Memory B cell (primary cell): ENCODE measurements around the gene RASA3.
"Not testable (repeated sequence)": the region's sequence is repeated elsewhere in the genome, so short reads cannot be mapped to it uniquely, and the experiment has no call there.

Source experiments
- ATAC-seq: fragments of 150-1000 bp; cut with Tn5 transposase; 2 replicates; pipeline ENCODE4 v1.10.0; 2021; ENCODE audit warnings: low read depth, mild to moderate bottlenecking, moderate library complexity
- DNase-seq, 2 donors: peaks; one replicate each; pipeline ENCODE4 v3.0.0; 2022; ENCODE audit warnings: low spot score in 2 of 2
- H3K27ac Mint-ChIP-seq: one replicate; pipeline ENCODE4 v1.8.0; 2022; ENCODE audit warnings: mild to moderate bottlenecking, moderate library complexity, mixed read lengths
- H3K27me3 Mint-ChIP-seq: one replicate; pipeline ENCODE4 v1.8.0; 2022; ENCODE audit warnings: mixed read lengths
- H3K36me3 Mint-ChIP-seq: one replicate; pipeline ENCODE4 v1.8.0; 2022; ENCODE audit warnings: mild to moderate bottlenecking, mixed read lengths
- H3K4me1 Mint-ChIP-seq: one replicate; pipeline ENCODE4 v1.8.0; 2022; ENCODE audit warnings: mixed read lengths
- H3K4me3 Mint-ChIP-seq: one replicate; pipeline ENCODE4 v1.8.0; 2022; ENCODE audit warnings: mild to moderate bottlenecking, moderate library complexity, mixed read lengths
- H3K9me3 Mint-ChIP-seq: one replicate; pipeline ENCODE4 v1.8.0; 2022; ENCODE audit warnings: mixed read lengths

RASA3 gene

DNA sequence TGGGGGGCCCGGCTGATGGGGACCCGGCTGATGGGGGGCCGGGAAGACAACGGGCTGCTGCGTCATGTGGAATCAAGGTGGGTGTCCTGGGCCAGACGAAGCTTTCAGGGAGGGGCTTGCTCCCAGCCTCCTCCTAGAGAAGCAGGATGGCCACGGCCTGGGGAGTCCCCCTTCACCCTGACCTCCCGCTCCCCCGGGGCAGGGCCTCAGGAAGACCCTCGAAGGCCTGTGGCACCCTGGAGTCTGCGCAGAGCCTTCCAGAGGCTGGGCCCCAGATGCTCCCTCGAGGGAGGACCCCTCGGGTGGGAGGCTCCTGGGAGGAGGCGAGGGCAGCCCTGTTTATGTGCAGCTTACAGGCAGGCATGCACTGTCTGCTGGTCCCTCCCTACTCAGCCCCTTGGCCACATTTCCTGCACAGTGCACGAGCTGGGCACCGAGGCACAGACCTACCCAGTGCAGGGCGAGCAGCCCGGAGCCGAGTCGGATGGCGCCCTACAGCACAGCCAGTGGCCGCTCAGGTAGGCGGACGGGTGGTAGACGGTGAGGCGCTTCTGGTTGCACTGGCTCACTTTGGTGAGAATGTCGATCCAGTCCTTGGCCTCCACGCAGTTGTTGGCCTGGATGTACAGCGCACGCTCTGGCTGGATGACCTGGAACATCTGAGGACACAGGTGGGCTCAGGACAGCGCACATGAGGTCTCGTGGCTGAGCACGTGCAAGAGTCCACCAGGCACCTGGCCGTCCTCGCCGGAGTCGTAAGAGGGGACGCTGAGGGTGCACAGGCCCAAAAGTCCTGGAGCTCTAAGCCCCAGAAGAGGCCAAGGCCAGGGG, 136.1 kb downstream of the RASA3 start:
- peaks cover 26% of the 10 kb centered on the region for H3K36me3 Mint-ChIP-seq
- no peaks in the 10 kb centered on the region for H3K9me3 Mint-ChIP-seq
- peaks cover 3% of the 10 kb centered on the region for H3K4me1 Mint-ChIP-seq
- H3K27ac Mint-ChIP-seq = no peak overlapping the region
- no peaks in the 10 kb centered on the region for H3K27me3 Mint-ChIP-seq
- no peak overlapping the region for H3K4me3 Mint-ChIP-seq
- ATAC-seq = no peak
- no peak for DNase-seq

DNA sequence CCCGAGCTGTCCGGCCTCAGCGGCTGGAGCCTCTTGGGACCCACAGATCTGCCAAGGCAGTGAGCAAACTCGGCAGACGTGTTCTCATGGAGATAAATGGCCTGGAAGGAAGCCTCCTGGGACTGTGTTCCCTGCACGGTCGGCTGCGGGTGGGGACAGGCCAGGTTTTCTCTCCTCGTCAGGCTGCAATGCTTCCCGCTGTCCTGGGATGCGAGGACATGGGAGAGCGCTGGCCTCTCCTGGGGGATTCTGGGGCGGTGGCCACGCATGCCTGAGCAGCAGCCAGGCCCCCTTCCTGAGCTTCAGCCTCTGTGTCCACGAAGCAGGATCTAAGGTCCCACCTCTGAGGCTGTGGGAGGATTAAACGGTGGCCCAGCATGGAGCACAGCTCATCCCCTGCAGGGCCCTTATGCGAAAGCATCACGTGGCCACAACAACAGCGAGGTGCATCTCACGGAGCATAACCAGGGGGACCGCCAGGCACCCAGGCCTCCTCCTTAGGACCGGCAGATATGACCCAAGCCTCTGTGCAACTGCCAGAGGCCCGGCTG, 137.3 kb downstream of the RASA3 start:
- Mint-ChIP-seq H3K9me3 (peaks cover under 1% of the 10 kb centered on the region), H3K4me3 (no peak overlapping the region), H3K27ac (no peak overlapping the region), H3K36me3 (peaks cover 36% of the 10 kb centered on the region), H3K4me1 (peaks cover 10% of the 10 kb centered on the region), H3K27me3 (no peaks in the 10 kb centered on the region)
- DNase-seq (no peak), ATAC-seq (no peak)

DNA sequence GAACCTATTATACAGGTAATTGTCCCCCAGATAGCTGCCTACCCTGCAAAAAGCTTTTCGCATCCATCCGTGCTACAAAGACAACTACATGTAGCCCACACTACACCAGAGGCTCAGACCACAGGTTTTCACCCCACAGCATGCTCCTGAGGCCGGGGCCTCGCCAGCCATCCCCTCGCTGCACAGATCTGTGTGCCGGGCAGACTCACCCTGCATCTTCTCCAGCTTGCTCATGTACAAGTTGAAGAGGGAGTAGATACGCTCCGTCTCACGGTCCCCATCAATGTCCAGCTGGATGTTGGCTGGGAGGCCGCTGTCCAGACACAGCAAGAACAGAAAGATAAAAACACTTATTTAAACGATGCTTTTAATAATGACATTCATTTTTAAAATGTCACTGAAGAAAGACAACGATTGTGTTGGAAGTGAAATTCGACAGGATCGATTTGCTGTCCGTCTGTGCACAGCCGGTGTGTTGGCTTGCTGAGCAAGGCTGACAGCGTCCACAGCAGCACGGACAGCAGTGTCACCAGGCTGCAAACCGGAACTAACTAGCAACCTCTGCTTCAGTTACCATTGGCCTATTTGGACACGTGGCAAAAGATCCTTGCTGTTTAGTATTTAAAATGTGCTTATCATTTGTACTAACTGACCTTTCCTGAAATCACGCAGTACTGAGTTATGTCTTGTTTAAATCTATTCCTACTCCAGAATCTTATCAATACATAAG, 140.0 kb downstream of the RASA3 start:
- no peak overlapping the region for H3K4me3 Mint-ChIP-seq
- peaks cover 28% of the 10 kb centered on the region for H3K4me1 Mint-ChIP-seq
- peaks cover 14% of the 10 kb centered on the region for H3K9me3 Mint-ChIP-seq
- H3K36me3 Mint-ChIP-seq = peaks cover 43% of the 10 kb centered on the region
- ATAC-seq = no peak
- no peak for DNase-seq
- no peaks in the 10 kb centered on the region for H3K27me3 Mint-ChIP-seq
- H3K27ac Mint-ChIP-seq = peak overlapping the region; percentile 55

DNA sequence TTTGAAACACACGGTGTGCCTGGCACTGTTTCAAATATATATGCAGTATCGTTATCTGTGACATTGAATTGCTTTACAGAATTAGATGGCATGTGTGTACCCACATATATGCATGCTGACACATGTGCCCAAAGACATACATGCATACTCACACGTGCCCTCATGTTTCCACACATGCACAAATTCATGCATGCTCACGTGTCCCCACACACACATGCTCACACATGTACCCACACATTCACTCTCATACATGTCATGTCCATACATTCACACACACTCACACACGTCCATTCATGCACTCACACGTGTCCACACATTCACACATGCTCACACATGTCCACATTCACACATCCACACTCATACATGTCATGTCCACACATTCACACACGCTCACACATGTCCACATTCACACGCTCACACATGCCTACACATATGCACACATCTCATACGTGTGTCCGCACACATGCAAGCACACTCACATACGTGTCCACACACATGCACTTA, 140.7 kb downstream of the RASA3 start:
- Mint-ChIP-seq H3K4me3 (no peak overlapping the region), H3K27ac (peak overlapping the region; percentile 55), H3K27me3 (no peaks in the 10 kb centered on the region), H3K36me3 (peaks cover 38% of the 10 kb centered on the region), H3K4me1 (peaks cover 28% of the 10 kb centered on the region), H3K9me3 (peaks cover 14% of the 10 kb centered on the region)
- DNase-seq (no peak), ATAC-seq (no peak)

DNA sequence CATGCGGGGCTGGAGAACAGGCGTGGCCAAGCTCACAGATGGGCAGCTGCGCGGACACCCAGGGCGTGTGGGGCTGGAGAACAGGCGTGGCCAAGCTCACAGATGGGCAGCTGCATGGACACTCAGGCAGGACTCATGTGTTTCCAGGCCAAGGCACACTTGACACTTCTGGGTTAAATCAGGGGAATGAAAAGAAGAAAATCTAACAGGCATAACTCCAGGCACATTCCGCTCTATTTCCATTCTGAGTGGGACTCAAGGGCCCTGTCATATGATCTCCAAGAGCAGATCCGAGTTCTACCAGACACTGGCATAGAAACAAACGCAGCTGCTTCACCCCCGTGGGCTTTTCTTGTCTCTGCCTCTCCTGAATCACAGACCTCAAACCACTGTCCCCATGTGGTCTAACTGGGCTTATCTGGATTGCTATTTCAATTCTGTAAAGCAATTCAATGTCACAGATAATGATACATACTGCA, 141.2 kb downstream of the RASA3 start:
- H3K36me3 Mint-ChIP-seq = peaks cover 38% of the 10 kb centered on the region

DNA sequence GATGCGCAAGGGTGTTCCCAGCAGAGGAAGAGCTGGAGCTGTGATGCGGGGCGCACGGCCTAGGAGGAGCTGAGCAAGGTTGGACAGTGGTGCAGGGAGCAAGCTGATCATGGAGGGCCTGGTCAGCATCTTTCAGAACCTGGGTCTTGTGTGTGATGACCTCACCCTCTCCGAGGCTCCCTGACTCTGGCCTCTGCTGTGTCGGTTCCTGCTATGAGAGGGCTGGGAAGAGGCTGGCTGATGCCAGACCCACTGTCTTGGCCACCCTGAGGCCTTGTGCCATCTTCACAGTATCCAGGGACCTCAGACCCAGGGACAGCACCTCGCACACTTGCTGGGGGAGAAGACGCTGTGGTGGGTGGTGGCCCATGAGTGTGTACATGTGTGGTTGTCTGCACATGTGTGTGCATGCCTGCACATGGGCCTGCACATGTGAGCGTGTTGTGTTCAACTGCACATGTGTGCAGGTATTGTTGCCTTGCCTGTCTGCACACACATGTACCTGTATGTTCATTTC, 142.0 kb downstream of the RASA3 start:
- H3K9me3 Mint-ChIP-seq = peaks cover 14% of the 10 kb centered on the region
- ATAC-seq (no peak), DNase-seq (no peak)
- H3K27me3 Mint-ChIP-seq = no peaks in the 10 kb centered on the region
- peaks cover 38% of the 10 kb centered on the region for H3K36me3 Mint-ChIP-seq
- H3K4me3 Mint-ChIP-seq = no peak overlapping the region
- peaks cover 28% of the 10 kb centered on the region for H3K4me1 Mint-ChIP-seq
- H3K27ac Mint-ChIP-seq = peak overlapping the region; percentile 88

More for the DNA sequence above, 141.2 kb downstream of the RASA3 start:
- ATAC-seq = no peak
- Mint-ChIP-seq H3K4me1 (peaks cover 28% of the 10 kb centered on the region), H3K9me3 (peaks cover 14% of the 10 kb centered on the region), H3K27ac (no peak overlapping the region), H3K27me3 (no peaks in the 10 kb centered on the region), H3K4me3 (no peak overlapping the region)
- no peak for DNase-seq

DNA sequence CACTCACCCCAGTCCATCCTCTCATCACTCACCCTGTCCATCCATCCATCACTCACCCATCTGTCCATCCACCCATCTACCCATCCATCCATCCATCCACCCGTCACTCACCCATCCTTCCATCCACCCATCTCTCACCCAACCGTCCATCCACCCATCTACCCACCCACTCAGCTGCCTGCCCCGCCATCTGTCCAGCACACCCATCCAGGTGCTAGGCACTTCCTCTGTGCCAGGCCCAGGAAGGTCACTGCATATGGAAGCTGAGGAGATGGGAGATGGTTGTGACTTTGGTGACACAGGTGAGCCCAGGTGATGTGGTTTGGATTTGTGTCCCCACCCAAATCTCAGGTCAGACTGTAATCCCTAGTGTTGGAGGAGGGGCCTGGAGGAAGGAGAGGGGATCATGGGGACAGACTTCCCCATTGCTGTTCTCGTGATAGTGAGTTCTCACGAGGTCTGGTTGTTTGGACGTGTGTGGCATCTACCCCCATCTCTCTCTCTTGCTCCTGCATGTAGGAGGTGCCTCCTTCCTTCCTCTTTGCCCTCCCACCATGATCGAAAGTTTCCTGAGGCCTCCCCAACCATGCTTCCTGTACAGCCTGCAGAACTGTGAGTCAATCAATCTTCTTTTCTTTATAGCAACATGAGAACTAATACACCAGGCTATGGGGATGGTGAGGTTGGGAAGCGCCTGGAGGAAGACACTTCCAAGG, 142.7 kb downstream of the RASA3 start:
- peaks cover 38% of the 10 kb centered on the region for H3K36me3 Mint-ChIP-seq
- ATAC-seq (no peak), DNase-seq (no peak)
- peak overlapping the region; percentile 88 for H3K27ac Mint-ChIP-seq
- H3K4me3 Mint-ChIP-seq = peak overlapping the region; percentile 39
- peaks cover 14% of the 10 kb centered on the region for H3K9me3 Mint-ChIP-seq
- peaks cover 28% of the 10 kb centered on the region for H3K4me1 Mint-ChIP-seq
- no peaks in the 10 kb centered on the region for H3K27me3 Mint-ChIP-seq

DNA sequence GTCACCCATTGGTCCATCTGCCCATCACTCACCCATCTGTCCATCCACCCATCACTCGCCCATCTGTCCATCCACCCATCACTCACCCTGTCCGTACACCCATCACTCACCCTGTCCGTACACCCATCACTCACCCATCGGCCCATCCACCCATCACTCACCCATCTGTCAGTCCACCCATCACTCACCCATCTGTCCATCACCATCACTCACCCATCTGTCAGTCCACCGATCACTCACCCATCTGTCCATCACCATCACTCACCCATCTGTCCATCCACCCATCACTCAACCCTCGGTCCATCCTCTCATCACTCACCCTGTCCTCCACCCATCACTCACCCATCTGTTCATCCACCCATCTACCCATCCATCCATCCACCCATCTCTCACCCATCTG, 143.6 kb downstream of the RASA3 start:
- not testable (repeated sequence) for DNase-seq, ATAC-seq, H3K27me3 Mint-ChIP-seq
- Mint-ChIP-seq H3K4me1 (peaks cover 28% of the 10 kb centered on the region), H3K4me3 (peak overlapping the region; percentile 31), H3K36me3 (peaks cover 41% of the 10 kb centered on the region), H3K9me3 (peaks cover 14% of the 10 kb centered on the region), H3K27ac (peak overlapping the region; percentile 88)

DNA sequence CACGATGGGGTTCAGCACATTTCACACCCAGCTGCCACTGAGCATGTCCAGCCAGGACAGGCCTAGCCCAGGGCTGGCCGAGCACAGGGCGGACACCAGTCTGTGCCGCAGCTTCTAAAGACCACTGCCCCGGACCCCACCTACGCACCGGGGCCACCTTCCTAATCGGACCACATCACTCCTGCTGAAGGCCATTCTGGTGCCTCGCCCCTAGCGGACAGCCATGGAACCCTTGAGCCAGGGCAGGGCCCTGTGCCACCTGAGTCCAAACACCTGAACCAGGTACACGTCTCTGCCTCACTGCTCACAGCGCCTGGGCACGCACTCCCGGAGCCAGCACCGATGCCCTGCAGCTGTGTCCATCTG, 150.1 kb downstream of the RASA3 start:
- H3K9me3 Mint-ChIP-seq = peaks cover 3% of the 10 kb centered on the region
- ATAC-seq (no peak), DNase-seq (no peak)
- H3K27me3 Mint-ChIP-seq = no peaks in the 10 kb centered on the region
- H3K4me3 Mint-ChIP-seq = no peak overlapping the region
- H3K27ac Mint-ChIP-seq = no peak overlapping the region
- no peaks in the 10 kb centered on the region for H3K4me1 Mint-ChIP-seq
- peaks cover 41% of the 10 kb centered on the region for H3K36me3 Mint-ChIP-seq

DNA sequence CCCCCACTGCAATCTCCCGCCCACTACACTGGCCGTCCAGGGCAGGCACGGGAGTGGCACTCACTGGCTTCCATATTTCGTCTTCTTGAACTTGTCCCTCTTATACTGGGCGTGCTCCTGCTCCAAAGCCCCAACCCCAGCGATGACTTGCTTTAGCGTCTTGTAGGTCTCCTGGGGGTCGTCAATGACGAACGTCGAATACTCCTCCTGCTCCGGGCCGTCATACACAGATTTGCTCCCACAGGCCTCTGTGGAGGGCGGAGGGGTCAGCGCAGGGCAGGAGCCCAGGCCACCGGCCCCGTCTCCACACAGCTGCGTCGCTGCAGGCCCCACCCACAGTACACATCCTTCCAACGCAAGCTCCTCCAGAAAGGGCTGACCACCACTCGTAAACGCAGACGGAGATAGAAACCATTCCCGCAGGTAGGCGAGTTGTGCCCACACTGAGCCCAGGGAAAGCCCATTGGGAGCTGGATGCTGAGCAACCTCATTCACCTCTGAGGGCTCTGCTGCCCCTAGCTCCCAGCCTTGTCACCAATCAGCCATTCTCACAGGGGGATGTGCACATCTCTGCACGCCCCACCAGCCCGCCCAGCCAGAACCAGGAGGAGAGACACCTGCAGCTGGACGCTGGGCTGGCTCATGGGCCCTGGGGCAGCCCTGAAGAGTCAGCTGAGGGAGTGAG, 150.7 kb downstream of the RASA3 start:
- DNase-seq (no peak), ATAC-seq (no peak)
- H3K4me3 Mint-ChIP-seq = no peak overlapping the region
- H3K36me3 Mint-ChIP-seq = peaks cover 43% of the 10 kb centered on the region
- H3K27ac Mint-ChIP-seq = no peak overlapping the region
- no peaks in the 10 kb centered on the region for H3K4me1 Mint-ChIP-seq
- H3K9me3 Mint-ChIP-seq = peaks cover 3% of the 10 kb centered on the region
- no peaks in the 10 kb centered on the region for H3K27me3 Mint-ChIP-seq

DNA sequence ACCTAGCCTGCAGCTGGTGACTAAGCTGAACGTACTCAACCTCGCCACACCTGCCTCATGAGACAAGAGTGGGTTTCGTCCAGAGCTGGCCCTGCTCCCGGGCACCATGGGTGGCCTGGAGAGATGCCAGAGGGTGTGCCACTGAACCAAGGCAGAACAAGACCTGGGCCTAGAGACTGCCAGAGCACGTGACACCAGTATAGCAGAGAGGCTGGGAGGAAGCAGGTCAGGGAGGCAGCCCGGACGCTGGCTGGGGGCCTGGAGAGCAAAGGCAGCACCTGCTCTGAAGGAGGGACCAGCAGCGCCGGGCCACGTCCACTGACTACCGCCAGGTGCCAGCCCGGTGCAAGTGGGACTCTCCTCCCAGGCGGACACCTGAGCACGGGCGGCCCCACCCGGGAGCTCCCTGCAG, 151.2 kb downstream of the RASA3 start:
- Mint-ChIP-seq H3K27ac (no peak overlapping the region), H3K9me3 (peaks cover 3% of the 10 kb centered on the region), H3K36me3 (peaks cover 47% of the 10 kb centered on the region), H3K27me3 (no peaks in the 10 kb centered on the region), H3K4me1 (no peaks in the 10 kb centered on the region), H3K4me3 (no peak overlapping the region)
- DNase-seq (no peak), ATAC-seq (no peak)

DNA sequence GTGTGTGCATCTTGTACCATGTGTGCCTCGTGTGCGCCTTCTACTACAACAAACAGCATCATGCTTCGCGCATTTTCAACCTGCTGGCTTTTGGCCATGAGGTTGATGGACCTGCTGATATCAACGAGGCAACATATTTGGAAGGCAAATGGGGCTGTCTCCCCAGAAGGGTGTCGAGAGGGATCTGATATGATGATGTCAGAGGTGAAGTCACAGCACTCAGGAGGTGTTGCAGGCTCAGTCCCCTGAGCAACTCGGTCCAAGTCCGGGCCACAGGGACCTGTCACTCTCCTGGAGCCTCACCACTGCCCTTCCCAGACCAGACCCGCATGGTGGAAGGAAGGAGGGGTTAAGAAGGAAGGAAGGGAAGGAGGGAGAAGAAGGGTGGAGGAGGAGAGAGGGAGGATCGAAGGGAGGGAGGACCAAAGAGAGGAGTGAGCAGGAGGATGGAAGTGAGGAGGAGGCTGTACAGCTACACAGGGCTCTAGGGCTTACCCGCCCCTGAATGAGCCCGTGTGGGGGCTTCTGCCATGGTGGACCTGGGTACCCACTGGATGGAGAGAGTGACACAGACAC, 151.8 kb downstream of the RASA3 start:
- Mint-ChIP-seq H3K27me3 (no peaks in the 10 kb centered on the region), H3K4me1 (no peaks in the 10 kb centered on the region), H3K27ac (peak overlapping the region; percentile 71), H3K9me3 (peaks cover 3% of the 10 kb centered on the region), H3K4me3 (no peak overlapping the region), H3K36me3 (peaks cover 49% of the 10 kb centered on the region)
- ATAC-seq (no peak), DNase-seq (no peak)
